ENCODE results near the gene FLNB. TPM values are rescaled to one million over a fixed set of nuclear protein-coding genes. Genes with fewer than 3 reads are reported as not detected.

FLNB gene
- total RNA-seq, 1 donor from 2014 or later, result 40.4 TPM

DNA sequence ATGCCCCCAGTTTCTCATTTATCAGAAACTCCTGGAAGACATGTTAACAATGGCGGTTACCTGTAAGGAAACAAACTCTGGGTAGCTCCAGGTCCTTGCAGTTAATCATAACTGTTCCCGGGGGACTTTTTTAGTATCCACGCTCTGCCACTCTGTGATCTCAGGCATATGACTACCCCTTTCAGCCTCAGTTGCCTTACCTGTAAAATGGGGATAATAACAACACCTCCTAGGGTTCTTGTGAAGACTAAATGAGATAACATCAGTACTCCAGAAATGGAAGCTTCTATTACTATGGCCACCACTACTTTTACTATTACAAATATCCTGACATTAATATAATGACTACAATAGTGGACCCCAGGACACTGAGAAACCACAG is 7.1 kb upstream of the FLNB start:
- no peaks in the 10 kb centered on the region for H3K27me3 Mint-ChIP-seq (ENCODE audit: low read depth)
- no peaks in the 10 kb centered on the region for H3K9me3 Mint-ChIP-seq
- peaks cover 8% of the 10 kb centered on the region for H3K4me1 Mint-ChIP-seq
- H3K27ac Mint-ChIP-seq (ENCODE audit: unreplicated experiment), result peak overlapping the region; percentile 35
- no peak overlapping the region for H3K4me3 Mint-ChIP-seq
- H3K36me3 Mint-ChIP-seq (ENCODE audit: low read depth), result no peaks in the 10 kb centered on the region
- DNase-seq (ENCODE audit: low read depth, low spot score), result no peak
- TF ChIP-seq, protein P1, sequence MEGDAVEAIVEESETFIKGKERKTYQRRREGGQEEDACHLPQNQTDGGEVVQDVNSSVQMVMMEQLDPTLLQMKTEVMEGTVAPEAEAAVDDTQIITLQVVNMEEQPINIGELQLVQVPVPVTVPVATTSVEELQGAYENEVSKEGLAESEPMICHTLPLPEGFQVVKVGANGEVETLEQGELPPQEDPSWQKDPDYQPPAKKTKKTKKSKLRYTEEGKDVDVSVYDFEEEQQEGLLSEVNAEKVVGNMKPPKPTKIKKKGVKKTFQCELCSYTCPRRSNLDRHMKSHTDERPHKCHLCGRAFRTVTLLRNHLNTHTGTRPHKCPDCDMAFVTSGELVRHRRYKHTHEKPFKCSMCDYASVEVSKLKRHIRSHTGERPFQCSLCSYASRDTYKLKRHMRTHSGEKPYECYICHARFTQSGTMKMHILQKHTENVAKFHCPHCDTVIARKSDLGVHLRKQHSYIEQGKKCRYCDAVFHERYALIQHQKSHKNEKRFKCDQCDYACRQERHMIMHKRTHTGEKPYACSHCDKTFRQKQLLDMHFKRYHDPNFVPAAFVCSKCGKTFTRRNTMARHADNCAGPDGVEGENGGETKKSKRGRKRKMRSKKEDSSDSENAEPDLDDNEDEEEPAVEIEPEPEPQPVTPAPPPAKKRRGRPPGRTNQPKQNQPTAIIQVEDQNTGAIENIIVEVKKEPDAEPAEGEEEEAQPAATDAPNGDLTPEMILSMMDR (conservative IDR thresholded peaks at IDR 0.05), result no peak

DNA sequence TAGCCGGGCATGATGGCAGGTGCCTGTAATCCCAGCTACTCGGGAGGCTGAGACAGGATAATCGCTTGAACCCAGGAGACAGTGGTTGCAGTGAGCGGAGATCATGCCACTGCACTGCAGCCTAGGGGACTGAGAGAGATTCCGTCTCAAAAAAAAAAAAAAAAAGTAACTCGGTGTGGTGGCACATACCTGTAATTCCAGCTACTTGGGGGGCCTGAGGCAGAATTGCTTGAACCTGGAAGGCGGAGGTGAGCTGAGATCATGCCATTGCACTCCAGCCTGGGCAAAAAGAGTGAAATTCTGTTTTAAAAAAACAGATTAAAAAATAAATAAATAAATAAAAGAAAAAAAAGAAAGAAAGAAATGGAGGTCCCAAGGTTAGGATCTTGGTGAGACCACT is 6.2 kb upstream of the FLNB start:
- Mint-ChIP-seq H3K27ac (ENCODE audit: unreplicated experiment) (no peak overlapping the region), H3K4me3 (no peak overlapping the region), H3K27me3 (ENCODE audit: low read depth) (peaks cover 3% of the 10 kb centered on the region), H3K4me1 (peaks cover 8% of the 10 kb centered on the region), H3K36me3 (ENCODE audit: low read depth) (no peaks in the 10 kb centered on the region), H3K9me3 (no peaks in the 10 kb centered on the region)
- TF ChIP-seq, protein P1 (conservative IDR thresholded peaks at IDR 0.05), result no peak
- DNase-seq (ENCODE audit: low read depth, low spot score), result no peak

DNA sequence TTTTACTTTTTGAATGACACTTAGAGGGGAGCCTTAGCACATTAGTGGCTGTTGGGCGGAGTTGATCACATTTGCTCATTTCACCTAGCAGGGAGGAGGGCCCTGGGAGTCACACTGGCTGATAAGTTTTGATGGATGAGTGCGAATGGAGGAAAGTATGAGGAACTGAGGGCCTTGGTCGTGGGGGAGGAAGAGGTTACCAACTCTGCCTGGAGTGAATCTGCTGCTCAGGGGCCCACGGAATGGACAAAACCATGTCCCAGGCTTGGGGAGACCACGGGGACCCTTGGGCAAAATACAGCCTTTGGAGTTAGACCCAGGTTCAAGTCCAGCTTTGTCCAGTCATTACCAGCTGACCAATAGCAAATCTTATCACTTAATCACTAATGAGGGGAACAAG is 5.1 kb upstream of the FLNB start:
- peaks cover 8% of the 10 kb centered on the region for H3K4me1 Mint-ChIP-seq
- H3K4me3 Mint-ChIP-seq, result no peak overlapping the region

DNA sequence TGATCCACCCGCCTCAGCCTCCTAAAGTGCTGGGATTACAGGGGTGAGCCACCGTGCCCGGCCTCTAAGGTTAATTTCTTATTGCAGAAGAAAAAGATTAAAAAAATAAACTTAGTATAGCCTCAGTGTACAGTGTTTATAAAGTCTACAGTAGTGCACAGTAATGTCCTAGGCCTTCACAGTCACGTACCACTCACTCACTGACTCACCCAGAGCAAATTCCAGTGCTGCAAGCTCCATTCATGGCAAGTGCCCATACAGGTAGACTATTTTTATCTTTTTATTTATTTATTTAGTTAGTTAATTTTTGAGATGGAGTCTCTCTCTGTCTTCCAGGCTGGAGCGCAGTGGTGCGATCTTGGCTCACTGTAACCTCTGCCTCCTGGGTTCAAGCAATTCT is 3.2 kb upstream of the FLNB start:
- no peaks in the 10 kb centered on the region for H3K36me3 Mint-ChIP-seq (ENCODE audit: low read depth)
- H3K9me3 Mint-ChIP-seq, result no peaks in the 10 kb centered on the region
- H3K4me3 Mint-ChIP-seq, result no peak overlapping the region
- TF ChIP-seq, protein P1 (conservative IDR thresholded peaks at IDR 0.05), result no peak
- peaks cover 3% of the 10 kb centered on the region for H3K27me3 Mint-ChIP-seq (ENCODE audit: low read depth)
- H3K27ac Mint-ChIP-seq (ENCODE audit: unreplicated experiment), result no peak overlapping the region
- peaks cover 7% of the 10 kb centered on the region for H3K4me1 Mint-ChIP-seq
- DNase-seq (ENCODE audit: low read depth, low spot score), result no peak

More for the DNA sequence above, 5.1 kb upstream of the FLNB start:
- H3K27ac Mint-ChIP-seq (ENCODE audit: unreplicated experiment), result no peak overlapping the region
- H3K9me3 Mint-ChIP-seq, result no peaks in the 10 kb centered on the region
- no peaks in the 10 kb centered on the region for H3K36me3 Mint-ChIP-seq (ENCODE audit: low read depth)
- H3K27me3 Mint-ChIP-seq (ENCODE audit: low read depth), result peaks cover 3% of the 10 kb centered on the region
- no peak for DNase-seq (ENCODE audit: low read depth, low spot score)
- TF ChIP-seq, protein P1 (conservative IDR thresholded peaks at IDR 0.05), result no peak

DNA sequence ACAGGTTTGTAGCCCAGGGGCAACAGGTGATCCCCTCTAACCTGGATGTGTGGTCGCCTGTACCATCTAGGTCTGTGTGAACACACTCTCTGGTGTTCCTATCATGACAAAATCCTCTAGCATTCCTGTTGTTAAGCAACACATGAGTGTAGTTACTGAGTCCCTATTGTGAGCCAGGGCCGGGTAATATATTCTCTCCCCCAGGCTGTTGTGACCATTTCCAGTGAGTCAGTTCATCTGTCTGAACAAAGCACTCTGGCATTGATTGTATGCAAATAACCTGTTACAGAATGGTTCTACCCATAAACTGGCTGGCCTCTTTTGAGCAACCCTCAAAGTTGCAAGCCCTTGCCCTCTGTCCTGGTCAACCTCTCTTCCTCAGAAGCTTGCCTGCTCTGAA is 2.6 kb upstream of the FLNB start:
- Mint-ChIP-seq H3K9me3 (no peaks in the 10 kb centered on the region), H3K36me3 (ENCODE audit: low read depth) (no peaks in the 10 kb centered on the region), H3K4me3 (no peak overlapping the region), H3K27ac (ENCODE audit: unreplicated experiment) (no peak overlapping the region), H3K27me3 (ENCODE audit: low read depth) (peaks cover 3% of the 10 kb centered on the region), H3K4me1 (peaks cover 8% of the 10 kb centered on the region)
- TF ChIP-seq, protein P1 (conservative IDR thresholded peaks at IDR 0.05), result no peak
- DNase-seq (ENCODE audit: low read depth, low spot score), result no peak

DNA sequence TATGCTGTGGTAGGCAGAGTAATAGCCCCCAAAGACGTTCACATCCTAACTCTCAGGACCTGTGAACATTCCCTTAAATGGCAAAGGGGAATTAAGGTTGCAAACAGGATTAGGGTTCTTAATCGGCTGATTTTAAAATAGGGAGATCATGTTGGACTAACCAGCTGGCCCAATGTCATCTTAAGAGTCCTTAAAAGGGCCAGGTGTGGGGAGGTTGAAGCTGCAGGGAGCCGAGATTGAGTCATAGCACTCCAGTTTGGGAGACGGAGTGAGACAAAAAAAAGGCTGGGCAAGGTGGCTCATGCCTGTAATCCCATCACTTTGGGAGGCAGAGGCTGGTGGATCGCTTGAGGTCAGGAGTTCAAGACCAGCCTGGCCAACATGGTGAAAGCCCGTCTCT is 1.6 kb upstream of the FLNB start:
- TF ChIP-seq, protein P1 (conservative IDR thresholded peaks at IDR 0.05), result no peak
- Mint-ChIP-seq H3K27me3 (ENCODE audit: low read depth) (peaks cover 3% of the 10 kb centered on the region), H3K9me3 (no peaks in the 10 kb centered on the region), H3K36me3 (ENCODE audit: low read depth) (no peaks in the 10 kb centered on the region), H3K4me3 (peak overlapping the region; percentile 86), H3K27ac (ENCODE audit: unreplicated experiment) (no peak overlapping the region), H3K4me1 (peaks cover 12% of the 10 kb centered on the region)
- no peak for DNase-seq (ENCODE audit: low read depth, low spot score)

Data from neural crest cell (in vitro differentiated cells).